Neuron (in vitro differentiated cells): ENCODE measurements around the gene RREB1.

Experiments
- H2AFZ ChIP-seq: one replicate; pipeline ENCODE4 v1.6.1; 2013; ENCODE audit warnings: low read depth, mild to moderate bottlenecking, inconsistent platforms, low read length, moderate library complexity
- H3K27me3 ChIP-seq: one replicate; pipeline ENCODE4 v1.6.1; 2013; ENCODE audit warnings: low read length; ENCODE audit not compliant: insufficient read depth
- H3K36me3 ChIP-seq: one replicate; pipeline ENCODE4 v1.6.1; 2013; ENCODE audit warnings: low read length; ENCODE audit not compliant: insufficient read depth
- H3K4me1 ChIP-seq: one replicate; pipeline ENCODE4 v1.6.1; 2013; ENCODE audit warnings: low read length; ENCODE audit not compliant: insufficient read depth
- H3K4me3 ChIP-seq: 2 replicates; pipeline ENCODE4 v1.5.1; 2013; ENCODE audit warnings: mild to moderate bottlenecking, low read length, moderate library complexity
- H3K9me3 ChIP-seq: one replicate; pipeline ENCODE4 v1.6.1; 2013; ENCODE audit warnings: low read length

RREB1 gene

GRCh38 chr6:7157752-7158616, 50.2 kb downstream of the RREB1 start:
- H2AFZ ChIP-seq: no peak overlapping the region
- no peaks in the 10 kb centered on the region for H3K9me3 ChIP-seq
- H3K36me3 ChIP-seq: no peaks in the 10 kb centered on the region
- no peak overlapping the region for H3K4me3 ChIP-seq
- no peaks in the 10 kb centered on the region for H3K4me1 ChIP-seq
- H3K27me3 ChIP-seq: no peaks in the 10 kb centered on the region

GRCh38 chr6:7159790-7160525, 52.2 kb downstream of the RREB1 start:
- Histone ChIP-seq H3K27me3 (no peaks in the 10 kb centered on the region), H2AFZ (no peak overlapping the region), H3K9me3 (no peaks in the 10 kb centered on the region), H3K4me3 (no peak overlapping the region), H3K4me1 (no peaks in the 10 kb centered on the region), H3K36me3 (peaks cover 2% of the 10 kb centered on the region)

- no peaks in the 10 kb centered on the region for H3K27me3 ChIP-seq
- no peak overlapping the region for H2AFZ ChIP-seq
- no peaks in the 10 kb centered on the region for H3K9me3 ChIP-seq
- peaks cover 4% of the 10 kb centered on the region for H3K36me3 ChIP-seq
- no peaks in the 10 kb centered on the region for H3K4me1 ChIP-seq
- H3K4me3 ChIP-seq: no peak overlapping the region
Measured at GRCh38 chr6:7161253-7161623, 53.5 kb downstream of the RREB1 start.

- no peaks in the 10 kb centered on the region for H3K27me3 ChIP-seq
- no peak overlapping the region for H3K4me3 ChIP-seq
- peaks cover 4% of the 10 kb centered on the region for H3K36me3 ChIP-seq
- no peak overlapping the region for H2AFZ ChIP-seq
- H3K9me3 ChIP-seq: no peaks in the 10 kb centered on the region
- H3K4me1 ChIP-seq: no peaks in the 10 kb centered on the region
Measured at GRCh38 chr6:7161845-7162244, 54.1 kb downstream of the RREB1 start.

- Histone ChIP-seq H3K36me3 (peaks cover 4% of the 10 kb centered on the region), H3K4me1 (no peaks in the 10 kb centered on the region), H3K9me3 (no peaks in the 10 kb centered on the region), H3K4me3 (no peak overlapping the region), H3K27me3 (no peaks in the 10 kb centered on the region), H2AFZ (no peak overlapping the region)
Measured at GRCh38 chr6:7163661-7164071, 55.9 kb downstream of the RREB1 start.

- Histone ChIP-seq H3K36me3 (peaks cover 4% of the 10 kb centered on the region), H3K4me3 (no peak overlapping the region), H3K27me3 (no peaks in the 10 kb centered on the region), H2AFZ (no peak overlapping the region), H3K4me1 (no peaks in the 10 kb centered on the region), H3K9me3 (no peaks in the 10 kb centered on the region)
Measured at GRCh38 chr6:7164536-7165001, 56.8 kb downstream of the RREB1 start.

- Histone ChIP-seq H3K4me1 (no peaks in the 10 kb centered on the region), H3K4me3 (no peak overlapping the region), H3K9me3 (no peaks in the 10 kb centered on the region)
Measured at GRCh38 chr6:7165002-7165889, 57.5 kb downstream of the RREB1 start.

GRCh38 chr6:7165890-7166267, 58.1 kb downstream of the RREB1 start:
- no peaks in the 10 kb centered on the region for H3K27me3 ChIP-seq
- H2AFZ ChIP-seq: no peak overlapping the region
- no peaks in the 10 kb centered on the region for H3K4me1 ChIP-seq
- H3K9me3 ChIP-seq: no peaks in the 10 kb centered on the region
- peaks cover 4% of the 10 kb centered on the region for H3K36me3 ChIP-seq
- H3K4me3 ChIP-seq: no peak overlapping the region

More at GRCh38 chr6:7165002-7165889, 57.5 kb downstream of the RREB1 start:
- H2AFZ ChIP-seq: no peak overlapping the region
- H3K27me3 ChIP-seq: no peaks in the 10 kb centered on the region
- H3K36me3 ChIP-seq: peaks cover 4% of the 10 kb centered on the region

GRCh38 chr6:7166410-7167293, 58.9 kb downstream of the RREB1 start:
- no peak overlapping the region for H3K4me3 ChIP-seq
- H3K27me3 ChIP-seq: no peaks in the 10 kb centered on the region
- no peak overlapping the region for H2AFZ ChIP-seq
- no peaks in the 10 kb centered on the region for H3K9me3 ChIP-seq
- H3K4me1 ChIP-seq: no peaks in the 10 kb centered on the region
- peaks cover 4% of the 10 kb centered on the region for H3K36me3 ChIP-seq

- Histone ChIP-seq H2AFZ (no peak overlapping the region), H3K27me3 (no peaks in the 10 kb centered on the region), H3K4me1 (peaks cover 5% of the 10 kb centered on the region), H3K9me3 (no peaks in the 10 kb centered on the region), H3K4me3 (no peak overlapping the region), H3K36me3 (peaks cover 4% of the 10 kb centered on the region)
Measured at GRCh38 chr6:7169296-7169721, 61.5 kb downstream of the RREB1 start.

- H3K9me3 ChIP-seq: no peaks in the 10 kb centered on the region
- no peak overlapping the region for H3K4me3 ChIP-seq
- no peak overlapping the region for H2AFZ ChIP-seq
- H3K27me3 ChIP-seq: no peaks in the 10 kb centered on the region
- H3K36me3 ChIP-seq: no peaks in the 10 kb centered on the region
- peaks cover 6% of the 10 kb centered on the region for H3K4me1 ChIP-seq
Measured at GRCh38 chr6:7170117-7170732, 62.5 kb downstream of the RREB1 start.

- Histone ChIP-seq H3K4me3 (no peak overlapping the region), H3K27me3 (no peaks in the 10 kb centered on the region), H2AFZ (no peak overlapping the region), H3K36me3 (no peaks in the 10 kb centered on the region), H3K4me1 (peaks cover 6% of the 10 kb centered on the region), H3K9me3 (no peaks in the 10 kb centered on the region)
Measured at GRCh38 chr6:7171119-7171518, 63.4 kb downstream of the RREB1 start.
